Renal pelvis (tissue), 4 donors: ENCODE results near the gene CYBC1. TPM values are rescaled to one million over a fixed set of nuclear protein-coding genes. Genes with fewer than 3 reads are reported as not detected.
"Not testable (repeated sequence)": the region's sequence is repeated elsewhere in the genome, so short reads cannot be mapped to it uniquely, and the experiment has no call there.

Source experiments
- DNase-seq: peaks from one replicate; pipeline ENCODE4 v3.0.0-alpha.2; 2013
- polyA plus RNA-seq, 3 donors: library from polyadenylated mRNA; unstranded; fragments of 120-200 nt; gene quantifications; one replicate each; pipeline ENCODE4 v1.2.1, GENCODE V29; 2013; ENCODE audit not compliant: insufficient read length in 3 of 3

The CYBC1 gene
- polyA plus RNA-seq, 3 donors: 46.3 to 60.6 (median 59.0) TPM

DNA sequence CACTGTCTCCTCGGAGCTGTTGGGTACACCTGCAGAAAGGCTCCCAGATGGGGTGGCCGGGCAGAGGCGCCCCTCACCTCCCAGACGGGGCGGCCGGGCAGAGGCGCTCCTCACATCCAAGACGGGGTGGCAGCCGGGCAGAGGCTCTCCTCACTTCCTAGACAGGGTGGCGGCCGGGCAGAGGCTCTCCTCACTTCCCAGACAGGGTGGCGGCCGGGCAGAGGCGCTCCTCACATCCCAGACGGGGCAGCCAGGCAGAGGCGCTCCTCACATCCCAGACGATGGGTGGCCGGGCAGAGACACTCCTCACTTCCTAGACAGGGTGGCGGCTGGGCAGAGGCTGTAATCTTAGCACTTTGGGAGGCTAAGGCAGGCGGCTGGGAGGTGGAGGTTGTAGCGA lies 3.2 kb upstream of the CYBC1 start:
- DNase-seq: not testable (repeated sequence)

- not testable (repeated sequence) for DNase-seq
These were observed 2.6 kb upstream of the CYBC1 start for GRCh38 chr17:82453151-82453550.

DNA sequence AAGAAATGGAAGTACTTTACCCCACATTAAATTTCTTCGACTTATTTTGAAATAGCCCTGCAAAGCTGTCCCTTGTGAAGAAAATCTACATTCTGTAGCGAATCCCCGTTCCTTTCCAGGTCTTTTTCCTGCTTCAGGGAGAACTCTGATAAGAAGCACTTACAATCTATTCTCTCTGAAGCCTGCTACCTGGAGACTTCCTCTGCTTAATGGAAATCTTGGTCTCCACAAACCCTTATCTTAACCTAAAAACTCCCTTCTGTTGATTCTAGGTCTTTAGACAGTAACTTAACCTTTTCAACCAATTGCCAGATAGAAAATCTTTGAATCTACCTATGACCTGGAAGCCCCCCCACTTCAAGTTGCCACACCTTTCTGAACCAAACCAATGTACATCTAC lies 1.6 kb upstream of the CYBC1 start:
- DNase-seq: no peak

DNA sequence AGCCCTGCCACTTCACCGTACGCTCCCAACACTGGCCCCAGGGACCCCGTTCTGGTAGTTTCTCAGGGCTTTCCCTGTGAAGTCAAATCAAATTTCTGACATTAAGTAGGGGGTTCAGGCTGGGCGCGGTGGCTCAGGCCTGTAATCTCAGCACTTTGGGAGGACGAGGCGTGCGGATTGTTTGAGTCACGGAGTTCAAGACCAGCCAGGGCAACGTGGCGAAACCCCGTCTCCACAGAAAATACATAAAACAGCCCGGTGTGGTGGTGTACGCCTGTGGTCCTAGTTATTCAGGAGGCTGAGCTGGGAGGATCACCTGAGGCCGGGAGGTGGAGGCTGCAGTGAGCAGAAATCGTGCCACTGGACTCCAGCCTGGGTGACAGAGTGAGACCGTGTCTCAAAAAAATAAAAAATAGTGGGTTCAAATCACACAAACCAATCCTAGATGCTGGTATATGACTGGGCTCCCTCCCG lies 632 bp downstream of the CYBC1 start:
- DNase-seq: no peak

- DNase-seq: no peak
These were observed 1.2 kb downstream of the CYBC1 start for GRCh38 chr17:82449131-82449882.

DNA sequence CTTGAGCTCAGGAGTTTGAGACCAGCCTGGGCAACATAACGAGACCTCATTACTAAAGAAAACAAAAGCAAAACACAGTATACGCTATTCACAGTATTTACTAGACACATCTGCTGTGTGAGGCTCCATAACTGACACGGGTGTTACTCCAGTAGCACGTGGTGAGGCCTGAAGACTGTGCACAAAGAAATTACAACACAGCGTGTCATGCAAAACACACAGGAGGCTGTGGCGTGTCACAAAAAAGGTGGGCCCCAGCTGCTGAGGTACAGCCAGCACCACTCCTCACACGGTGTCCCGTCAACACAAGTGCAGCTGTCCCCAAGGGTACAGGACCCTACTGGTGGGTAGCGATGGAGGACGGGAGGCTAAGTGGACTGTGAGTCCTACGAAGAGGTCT lies 2.7 kb downstream of the CYBC1 start:
- no peak for DNase-seq

DNA sequence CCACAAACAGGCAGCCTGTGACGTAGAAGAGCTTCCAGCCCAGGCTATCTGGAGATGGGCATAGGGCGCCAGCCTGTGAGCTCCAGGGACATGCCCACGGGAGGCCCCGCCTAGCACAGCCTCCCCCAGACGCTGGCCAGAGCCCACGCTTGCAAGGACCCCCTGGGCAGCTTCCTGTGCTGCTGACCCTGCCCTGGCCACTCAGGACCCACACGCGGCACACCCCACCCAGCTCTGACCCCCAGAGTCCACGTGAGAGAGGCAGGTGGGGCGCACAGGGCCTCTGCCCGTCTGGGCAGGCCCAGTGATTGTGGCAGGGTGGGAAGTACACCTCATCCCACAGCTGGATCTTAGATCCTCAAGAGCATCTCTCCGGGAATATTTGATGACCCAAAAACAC lies 3.9 kb downstream of the CYBC1 start:
- DNase-seq: no peak

DNA sequence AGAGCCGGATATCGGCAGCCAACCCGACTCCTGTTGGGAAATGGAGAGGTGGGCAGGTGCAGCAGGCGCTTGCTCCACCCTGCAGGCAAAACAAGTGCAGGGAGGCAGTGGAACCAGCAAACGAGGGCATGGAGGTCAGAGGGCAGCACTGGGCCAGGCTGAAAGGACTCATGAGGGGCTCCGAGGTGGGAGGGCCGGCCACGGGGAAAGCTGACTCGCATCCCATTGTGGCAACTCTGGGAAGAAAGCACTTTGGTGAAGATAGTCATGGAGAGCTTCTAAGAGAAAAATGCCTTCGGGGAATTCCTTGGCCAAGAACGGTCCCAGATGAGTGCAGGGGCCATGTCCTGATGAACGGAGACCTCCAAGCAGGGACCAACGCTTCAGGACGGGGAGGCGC lies 4.4 kb downstream of the CYBC1 start:
- DNase-seq: no peak

DNA sequence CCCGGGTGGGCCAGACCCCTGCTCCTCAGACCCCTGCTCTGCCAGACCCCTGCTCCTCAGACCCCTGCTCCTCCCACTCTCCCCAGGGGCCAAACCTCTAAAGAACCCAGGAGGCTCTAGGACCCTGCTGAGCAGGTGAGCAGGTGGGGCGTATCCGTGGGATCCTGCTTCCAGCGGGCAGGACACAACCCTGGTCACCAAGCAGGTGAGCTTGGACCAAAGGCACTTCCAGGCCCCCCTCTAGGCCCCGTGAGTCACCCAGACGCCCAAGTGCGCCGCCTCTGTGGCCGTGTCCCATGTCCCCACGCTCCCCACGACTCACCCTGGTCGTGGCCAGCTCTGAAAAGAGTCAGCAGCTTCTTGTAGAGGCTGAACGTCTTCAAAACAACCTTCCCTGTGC lies 5.0 kb downstream of the CYBC1 start:
- DNase-seq: no peak

GRCh38 chr17:82444941-82445521 lies 5.5 kb downstream of the CYBC1 start:
- no peak for DNase-seq

DNA sequence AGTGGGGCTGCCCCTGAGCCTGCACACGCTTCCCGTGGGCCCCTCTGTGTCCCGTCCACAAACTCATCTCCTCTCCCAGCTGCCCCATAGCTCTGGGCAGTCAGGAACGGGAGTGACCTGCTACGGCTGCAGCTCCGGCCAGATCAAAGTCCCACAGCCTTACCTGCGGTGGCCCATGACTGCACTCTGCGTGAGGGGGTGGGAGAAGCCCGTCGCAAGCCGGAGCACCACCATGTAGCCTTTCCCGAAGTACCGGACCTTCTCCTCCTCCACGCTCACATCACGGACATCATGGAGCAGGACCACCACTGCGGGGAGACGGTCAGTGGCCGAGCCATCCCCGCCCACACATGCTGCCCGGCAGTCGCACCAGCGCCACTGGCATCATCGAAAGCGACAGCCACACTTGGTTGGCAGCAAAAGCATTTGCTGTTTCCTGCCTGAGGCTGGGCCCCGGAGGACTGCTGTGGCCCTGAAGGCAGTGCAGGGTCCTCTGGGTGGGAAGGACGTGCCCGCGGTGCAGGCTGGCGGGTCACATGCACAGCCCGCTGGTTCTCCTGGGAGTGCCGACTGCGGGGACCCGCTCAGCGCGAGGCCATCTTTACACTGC lies 6.2 kb downstream of the CYBC1 start:
- DNase-seq: no peak

GRCh38 chr17:82443465-82444283 lies 6.9 kb downstream of the CYBC1 start:
- DNase-seq: no peak

DNA sequence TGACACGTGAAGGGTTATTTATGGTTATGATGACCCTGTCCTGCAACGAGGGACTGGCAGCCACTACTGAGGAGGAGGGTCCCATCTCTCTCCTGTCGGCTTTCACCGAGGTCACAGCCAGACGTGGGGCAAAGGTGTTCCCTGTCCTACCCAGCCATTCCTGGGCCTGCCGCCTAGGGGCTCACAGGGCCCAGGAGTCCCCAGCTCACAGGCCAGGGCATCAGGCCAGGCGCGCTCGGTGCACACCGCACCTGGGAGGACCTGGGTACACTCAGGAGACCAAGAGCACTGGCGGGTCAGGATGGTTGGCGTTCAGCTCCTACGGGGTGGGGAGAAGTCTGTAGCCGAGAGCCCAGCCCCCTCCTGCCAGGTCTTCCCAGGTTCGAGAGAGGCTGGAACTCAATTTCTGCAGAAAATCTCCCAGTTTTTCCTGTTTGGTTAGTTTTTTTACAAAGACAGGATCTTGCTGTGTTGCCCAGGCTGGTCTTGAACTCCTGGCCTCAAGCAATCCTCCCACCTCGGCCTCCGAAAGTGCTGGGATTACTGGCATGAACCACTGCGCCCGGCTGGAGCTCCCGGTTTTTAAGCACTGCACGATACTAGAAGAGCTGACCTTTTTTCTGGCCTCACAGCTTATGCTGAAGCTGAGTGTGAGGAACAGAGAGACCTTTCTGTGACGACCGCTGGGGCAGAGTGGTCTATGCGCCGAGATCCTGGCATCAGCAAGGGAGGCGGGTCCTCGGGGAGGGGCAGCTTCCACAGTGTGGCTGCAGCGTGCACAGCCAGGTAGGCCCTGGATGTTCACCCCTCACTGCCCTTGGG lies 7.7 kb downstream of the CYBC1 start:
- no peak for DNase-seq

GRCh38 chr17:82441691-82442487 lies 8.7 kb downstream of the CYBC1 start:
- DNase-seq: no peak

DNA sequence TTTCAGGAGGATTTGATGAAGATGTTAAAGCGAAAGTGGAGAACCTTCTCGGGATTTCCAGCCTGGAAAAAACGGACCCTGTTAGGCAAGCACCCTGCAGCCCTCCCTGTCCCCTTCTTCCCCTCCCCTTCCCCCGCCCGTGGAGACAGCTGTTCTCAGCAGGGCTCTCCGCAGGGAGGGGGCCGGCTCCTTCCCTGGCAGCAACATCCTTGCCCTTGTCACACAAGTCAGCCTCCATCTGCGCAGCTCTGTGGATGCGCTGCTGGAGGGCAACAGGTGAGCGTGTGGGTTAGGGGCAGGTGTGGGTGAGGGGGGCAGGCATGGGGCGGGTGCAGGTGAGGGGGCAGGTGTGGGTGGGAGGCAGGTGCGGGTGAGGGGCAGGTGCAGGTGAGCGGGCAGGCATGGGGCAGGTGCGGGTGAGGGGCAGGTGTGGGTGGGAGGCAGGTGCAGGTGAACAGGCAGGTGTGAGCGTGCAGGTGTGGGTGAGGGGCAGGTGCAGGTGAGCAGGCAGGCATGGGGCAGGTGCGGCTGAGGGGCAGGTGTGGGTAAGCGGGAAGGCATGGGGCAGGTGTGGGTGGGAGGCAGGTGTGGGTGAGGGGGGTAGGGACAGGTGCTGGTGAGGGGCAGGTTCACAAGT lies 9.4 kb downstream of the CYBC1 start:
- no peak for DNase-seq

GRCh38 chr17:82440469-82440981 lies 10.0 kb downstream of the CYBC1 start:
- DNase-seq: no peak

- no peak for DNase-seq
These were observed 10.7 kb downstream of the CYBC1 start for GRCh38 chr17:82439829-82440365.

- no peak for DNase-seq
These were observed 11.2 kb downstream of the CYBC1 start for GRCh38 chr17:82439194-82439828.
